BJ (cell line): ENCODE results near the gene GNB1. TPM values are rescaled to one million over a fixed set of nuclear protein-coding genes. Genes with fewer than 3 reads are reported as not detected.

ENCODE experiments used
- CTCF ChIA-PET: fragments of 350-600 bp; formaldehyde crosslinking; extraction: SDS; loops from one replicate; lab custom pipeline; 2021; ENCODE audit warnings: antibody characterized with exemption, inconsistent platforms; lab: Yijun Ruan, JAX
- POLR2A ChIA-PET: fragments of 300-600 bp; sonication (Branson Sonifier 250); formaldehyde crosslinking; extraction: SDS; loops from one replicate; lab custom pipeline; 2021; ENCODE audit warnings: antibody characterized with exemption; lab: Charles Lee
- DNase-seq: peaks from one replicate; pipeline ENCODE4 v3.0.0-alpha.2; 2011; ENCODE audit warnings: low read depth
- H3K27me3 ChIP-seq: 2 replicates; pipeline ENCODE4 v1.6.0; 2011; ENCODE audit warnings: low read length; ENCODE audit not compliant: control insufficient read depth, insufficient read depth
- H3K36me3 ChIP-seq: 2 replicates; pipeline ENCODE4 v1.5.1; 2011; ENCODE audit warnings: low read length; ENCODE audit not compliant: control insufficient read depth, insufficient read depth
- H3K4me3 ChIP-seq: 2 replicates; pipeline ENCODE4 v1.5.1; 2011; ENCODE audit warnings: low read depth, mild to moderate bottlenecking, control low read depth, low read length
- polyA plus RNA-seq: library from polyadenylated mRNA; depleted of rRNA; stranded (reverse); fragments of >200 nt; gene quantifications from 2 replicates; pipeline ENCODE4 v1.2.3, GENCODE V29; 2011
- TF ChIP-seq, protein P1 (sequence below): IDR thresholded peaks from 2 replicates; pipeline ENCODE4 v1.5.1; 2011; ENCODE audit warnings: low read depth, mild to moderate bottlenecking, control low read depth, inconsistent platforms, low read length, moderate library complexity; ENCODE audit not compliant: insufficient read depth

GNB1 gene
- polyA plus RNA-seq, 1 experiment, result 566 TPM

DNA sequence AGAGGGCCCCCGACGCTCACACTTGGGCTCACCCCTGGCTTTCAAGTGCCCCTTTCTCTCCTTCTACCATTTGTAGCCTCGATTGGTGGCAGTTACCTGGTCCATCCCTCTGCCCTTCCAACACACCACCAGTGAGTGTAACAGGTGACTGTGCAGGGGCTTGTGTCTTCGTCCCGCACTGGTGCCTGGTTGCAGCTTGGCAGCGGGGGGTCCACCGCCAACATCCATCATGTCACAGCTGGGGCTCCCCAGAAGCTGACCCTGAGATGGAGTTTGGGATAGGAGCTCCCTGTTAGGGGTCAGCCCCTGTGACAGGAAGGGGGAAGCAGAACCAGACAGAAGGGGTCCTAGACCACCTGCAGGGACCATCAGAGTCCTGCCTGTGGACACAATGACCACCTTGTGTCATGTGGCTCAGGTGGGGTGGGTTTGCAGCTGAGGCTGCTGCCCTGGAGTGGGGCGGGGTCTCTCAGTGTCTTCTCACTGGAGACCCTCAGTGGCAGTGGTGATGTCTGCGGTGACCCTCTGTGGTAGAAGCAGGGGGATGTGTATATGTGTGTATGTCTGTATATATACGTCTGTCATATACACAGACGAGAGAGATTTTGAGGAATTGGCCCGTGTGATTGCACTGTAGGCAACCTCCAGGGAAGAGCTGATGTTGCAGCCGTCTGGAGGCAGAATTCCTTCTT lies 20.6 kb upstream of the GNB1 start:
- POLR2A ChIA-PET, result interaction anchor here (0.6 kb wide), 1 partner anchor 78 kb away, joined by 3 read pairs; no protein-coding TSS in a partner anchor

DNA sequence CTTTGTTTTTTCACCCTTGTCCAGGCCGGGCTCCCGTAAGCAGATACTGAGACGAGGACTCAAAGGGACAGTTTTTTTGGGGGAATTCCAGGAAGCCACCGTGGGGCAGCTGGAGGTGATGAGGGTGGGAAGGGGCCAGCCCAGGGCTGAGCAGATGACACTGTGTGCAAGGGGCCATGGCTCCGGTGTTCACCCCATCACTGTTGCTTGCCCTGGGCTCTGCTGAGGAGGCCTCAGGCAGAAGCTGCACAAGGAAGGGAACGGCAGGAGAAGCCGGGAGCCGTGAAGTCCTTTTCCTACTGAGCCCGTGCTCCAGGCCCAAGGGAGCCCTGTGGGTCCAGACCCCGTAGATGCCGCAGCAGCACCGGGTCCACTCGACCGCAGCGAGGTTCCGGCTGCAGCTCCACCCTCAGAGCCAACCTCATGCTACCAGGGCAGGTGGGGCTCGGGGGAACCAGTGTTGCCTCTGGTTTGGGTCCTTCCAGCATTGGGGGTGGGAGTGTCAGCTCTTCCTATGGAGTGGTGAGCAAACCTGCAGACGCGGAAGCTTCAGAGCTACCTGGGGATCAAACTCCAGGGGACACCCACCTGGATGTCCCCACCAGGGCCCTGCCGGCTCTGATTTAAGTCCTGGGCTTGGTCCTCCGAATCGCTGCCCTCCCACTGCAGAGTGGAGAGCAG lies 19.9 kb upstream of the GNB1 start:
- DNase-seq, result no peak
- 0 out of 2 replicates have a peak, but pooled peaks cover 2% of the 10 kb centered on the region for H3K27me3 ChIP-seq
- TF ChIP-seq, protein P1, sequence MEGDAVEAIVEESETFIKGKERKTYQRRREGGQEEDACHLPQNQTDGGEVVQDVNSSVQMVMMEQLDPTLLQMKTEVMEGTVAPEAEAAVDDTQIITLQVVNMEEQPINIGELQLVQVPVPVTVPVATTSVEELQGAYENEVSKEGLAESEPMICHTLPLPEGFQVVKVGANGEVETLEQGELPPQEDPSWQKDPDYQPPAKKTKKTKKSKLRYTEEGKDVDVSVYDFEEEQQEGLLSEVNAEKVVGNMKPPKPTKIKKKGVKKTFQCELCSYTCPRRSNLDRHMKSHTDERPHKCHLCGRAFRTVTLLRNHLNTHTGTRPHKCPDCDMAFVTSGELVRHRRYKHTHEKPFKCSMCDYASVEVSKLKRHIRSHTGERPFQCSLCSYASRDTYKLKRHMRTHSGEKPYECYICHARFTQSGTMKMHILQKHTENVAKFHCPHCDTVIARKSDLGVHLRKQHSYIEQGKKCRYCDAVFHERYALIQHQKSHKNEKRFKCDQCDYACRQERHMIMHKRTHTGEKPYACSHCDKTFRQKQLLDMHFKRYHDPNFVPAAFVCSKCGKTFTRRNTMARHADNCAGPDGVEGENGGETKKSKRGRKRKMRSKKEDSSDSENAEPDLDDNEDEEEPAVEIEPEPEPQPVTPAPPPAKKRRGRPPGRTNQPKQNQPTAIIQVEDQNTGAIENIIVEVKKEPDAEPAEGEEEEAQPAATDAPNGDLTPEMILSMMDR, result no peak
- POLR2A ChIA-PET, result no interaction called here
- CTCF ChIA-PET, result interaction anchor here (0.5 to 1.4 kb wide), 3 partner anchors 99 to 245 kb away, joined by 3 read pairs; partner anchors contain the start of gene CDK11A
- no peak overlapping the region for H3K4me3 ChIP-seq
- peaks cover 2% of the 10 kb centered on the region; the same call in 1 of the 2 replicates for H3K36me3 ChIP-seq

More for the DNA sequence above, 20.6 kb upstream of the GNB1 start:
- Histone ChIP-seq H3K27me3 (0 out of 2 replicates have a peak, but pooled peaks cover 2% of the 10 kb centered on the region), H3K36me3 (peaks cover 2% of the 10 kb centered on the region; the same call in 1 of the 2 replicates), H3K4me3 (no peak overlapping the region)
- DNase-seq, result no peak
- TF ChIP-seq, protein P1, result no peak
- CTCF ChIA-PET, result interaction anchor here (1.4 kb wide), 1 partner anchor 246 kb away, joined by 3 read pairs; no protein-coding TSS in a partner anchor

DNA sequence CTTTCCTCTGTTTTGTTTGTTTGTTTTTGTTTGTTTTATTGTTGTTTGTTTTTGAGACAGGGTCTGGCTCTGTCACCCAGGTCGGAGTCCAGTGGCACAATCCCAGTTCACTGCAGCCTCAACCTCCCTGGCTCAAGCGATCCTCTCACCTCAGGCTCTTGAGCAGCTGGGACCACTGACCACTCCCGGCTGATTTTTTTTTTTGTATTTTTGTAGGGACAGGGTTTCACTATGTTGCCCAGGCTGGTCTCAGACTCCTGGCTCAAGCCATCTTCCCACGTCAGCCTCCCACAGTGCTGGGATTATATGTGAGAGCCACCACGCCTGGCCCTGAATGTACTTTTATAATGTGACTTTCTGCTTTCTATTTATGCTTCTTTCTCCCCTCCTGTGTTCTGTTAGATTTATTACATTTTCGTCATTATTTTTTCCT lies 19.2 kb upstream of the GNB1 start:
- TF ChIP-seq, protein P1, result no peak
- no peak for DNase-seq
- POLR2A ChIA-PET, result no interaction called here
- H3K36me3 ChIP-seq, result peaks cover 2% of the 10 kb centered on the region; the same call in 1 of the 2 replicates
- H3K4me3 ChIP-seq, result peak overlapping the region; percentile 43
- CTCF ChIA-PET, result interaction anchor here (0.6 to 2.1 kb wide), 4 partner anchors 11 to 186 kb away, joined by 3 to 10 read pairs (median 4); partner anchors contain the start of gene CDK11A
- 0 out of 2 replicates have a peak, but pooled peaks cover 2% of the 10 kb centered on the region for H3K27me3 ChIP-seq

DNA sequence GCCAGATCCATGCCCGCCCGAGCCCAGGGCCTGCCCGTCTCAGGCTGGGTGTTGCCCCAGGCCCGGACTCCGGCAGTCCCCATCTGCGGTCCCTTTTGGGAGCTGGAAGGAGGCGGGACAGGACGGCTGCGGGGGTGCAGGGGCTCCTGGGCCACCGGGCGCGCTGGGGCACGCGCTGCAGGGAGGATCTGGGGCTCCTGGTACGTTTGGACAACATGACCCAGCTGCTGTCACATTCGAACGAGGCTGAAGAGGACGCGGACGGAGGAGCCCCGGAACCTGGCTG lies 17.6 kb upstream of the GNB1 start:
- TF ChIP-seq, protein P1, result no peak
- Histone ChIP-seq H3K4me3 (peak overlapping the region; percentile 69), H3K36me3 (peaks cover 2% of the 10 kb centered on the region; the same call in 1 of the 2 replicates), H3K27me3 (no peaks in the 10 kb centered on the region)
- CTCF ChIA-PET, result interaction anchor here (0.8 to 2.4 kb wide), 16 partner anchors 9 to 262 kb away, joined by 3 to 10 read pairs (median 4); no protein-coding TSS in a partner anchor
- no peak for DNase-seq
- POLR2A ChIA-PET, result interaction anchor here (0.6 to 0.7 kb wide), 3 partner anchors 58 to 937 kb away, joined by 10 to 19 read pairs (median 13); partner anchors contain the start of gene AURKAIP1
